Endothelial cell of umbilical vein (primary cell): ENCODE measurements around the gene ZC3HAV1. TPM values are rescaled to one million over a fixed set of nuclear protein-coding genes. Genes with fewer than 3 reads are reported as not detected.

Source experiments
- BruUV-seq: library from RNA; stranded (reverse); fragments of 400-500 nt; replicated peaks from 2 replicates; lab custom pipeline; 2021; lab: Mats Ljungman, UMichigan
- CTCF ChIA-PET: fragments of 300-600, 350-600 bp; sonication (Branson Sonifier 250); formaldehyde crosslinking; loops from one replicate; lab custom pipeline; 2021; ENCODE audit warnings: antibody characterized with exemption, inconsistent platforms; lab: Charles Lee
- POLR2A ChIA-PET: fragments of 300-600, 350-600 bp; sonication (Branson Sonifier 250); formaldehyde crosslinking; loops from one replicate; lab custom pipeline; 2021; ENCODE audit warnings: antibody characterized with exemption, inconsistent platforms; lab: Charles Lee
- DNase-seq: peaks from one replicate; pipeline ENCODE4 v3.0.0-alpha.2; 2011; ENCODE audit warnings: low read depth, low spot score
- FAIRE-seq: peaks from 2 replicates; lab custom pipeline; 2011; peaks lifted over from hg19 to GRCh38; lab: Jason Lieb, UNC
- H2AFZ ChIP-seq: 2 replicates; pipeline ENCODE4 v1.6.0; 2012; ENCODE audit warnings: low read depth, low read length, control low read depth, inconsistent platforms
- H3K27ac ChIP-seq: 2 replicates; pipeline ENCODE4 v1.5.1; 2011; ENCODE audit warnings: low read depth, mild to moderate bottlenecking, control low read depth, low read length, moderate library complexity; ENCODE audit not compliant: insufficient read depth
- H3K27me3 ChIP-seq, 2 experiments: 2 replicates each; pipeline versions ENCODE4 v1.6.0 to v1.6.1; 2011; ENCODE audit warnings: low read length in 2 of 2, mixed read lengths in 1 of 2; ENCODE audit not compliant: control insufficient read depth in 2 of 2, insufficient read depth in 2 of 2
- H3K36me3 ChIP-seq, 2 experiments: 2 replicates in 1 of 2; 3 replicates in 1 of 2; pipeline ENCODE4 v1.5.1; 2011; ENCODE audit warnings: low read length in 2 of 2, mild to moderate bottlenecking in 1 of 2, moderate library complexity in 1 of 2; ENCODE audit not compliant: control insufficient read depth in 2 of 2, insufficient read depth in 2 of 2; ENCODE audit errors: extremely low read depth in 1 of 2
- H3K4me1 ChIP-seq: 3 replicates; pipeline ENCODE4 v1.5.1; 2011; ENCODE audit warnings: mild to moderate bottlenecking, low read length; ENCODE audit not compliant: control insufficient read depth, insufficient read depth; ENCODE audit errors: extremely low read depth
- H3K4me2 ChIP-seq: 2 replicates; pipeline ENCODE4 v1.6.1; 2011; ENCODE audit warnings: low read length, control low read depth, mixed read lengths; ENCODE audit not compliant: insufficient read depth
- H3K4me3 ChIP-seq, 3 experiments: fragments of 200-600 bp in 1 of 3; sonication (generic), shearing (Covaris generic) in 1 of 3; replicated peaks in 1 of 3; 2 replicates each; pipeline ENCODE4 v1.5.1; 2011 to 2016; ENCODE audit warnings: control low read depth in 3 of 3, low read length in 3 of 3, mild to moderate bottlenecking in 2 of 3, inconsistent platforms in 1 of 3, low read depth in 1 of 3, moderate library complexity in 1 of 3; ENCODE audit not compliant: insufficient read depth in 1 of 3
- H3K79me2 ChIP-seq: 2 replicates; pipeline ENCODE4 v1.6.0; 2012; ENCODE audit warnings: low read length, inconsistent platforms; ENCODE audit not compliant: control insufficient read depth, insufficient read depth
- H3K9ac ChIP-seq: replicated peaks from 2 replicates; pipeline ENCODE3; 2011; ENCODE audit warnings: low read length, control low read depth; ENCODE audit not compliant: insufficient read depth; ENCODE audit errors: extremely low read depth
- H3K9me1 ChIP-seq: replicated peaks from 3 replicates; pipeline ENCODE4 v1.6.0; 2011; ENCODE audit warnings: mild to moderate bottlenecking, low read length; ENCODE audit not compliant: control insufficient read depth, insufficient read depth; ENCODE audit errors: extremely low read depth
- H3K9me3 ChIP-seq: replicated peaks from 2 replicates; pipeline ENCODE4 v1.5.1; 2012; ENCODE audit warnings: low read length, inconsistent platforms; ENCODE audit not compliant: control insufficient read depth, insufficient read depth
- H4K20me1 ChIP-seq: replicated peaks from 2 replicates; pipeline ENCODE3; 2011; ENCODE audit warnings: mild to moderate bottlenecking, low read length; ENCODE audit not compliant: control insufficient read depth, insufficient read depth; ENCODE audit errors: extremely low read depth
- EZH2 ChIP-seq: IDR thresholded peaks from 2 replicates; pipeline ENCODE4 v1.6.1; 2012; ENCODE audit warnings: borderline replicate concordance, low read depth, mild to moderate bottlenecking, moderate library complexity, low read length, inconsistent platforms; ENCODE audit not compliant: severe bottlenecking
- FOS ChIP-seq: IDR thresholded peaks from 2 replicates; pipeline ENCODE4 v1.6.1; 2011; ENCODE audit warnings: mild to moderate bottlenecking, low read length, moderate library complexity, borderline replicate concordance; ENCODE audit not compliant: insufficient read depth
- GATA2 ChIP-seq: IDR thresholded peaks from 2 replicates; pipeline ENCODE4 v1.7.0; 2011; ENCODE audit warnings: low read depth, mild to moderate bottlenecking, moderate library complexity, mixed read lengths, low read length; ENCODE audit not compliant: insufficient read length, insufficient read depth
- JUN ChIP-seq: IDR thresholded peaks from 2 replicates; pipeline ENCODE4 v1.6.1; 2011; ENCODE audit warnings: borderline replicate concordance, low read depth; ENCODE audit not compliant: insufficient read length, insufficient read depth
- MAX ChIP-seq: IDR thresholded peaks from 2 replicates; pipeline ENCODE4 v1.6.1; 2011; ENCODE audit not compliant: insufficient read depth, insufficient read length
- MYC ChIP-seq: IDR thresholded peaks from one replicate; pipeline ENCODE4 v1.6.1; 2011; ENCODE audit warnings: mild to moderate bottlenecking, low read depth, low read length
- POLR2A ChIP-seq: IDR thresholded peaks from 2 replicates; pipeline ENCODE4 v1.6.1; 2012; ENCODE audit warnings: low read depth, mild to moderate bottlenecking, control low read depth, low read length
- POLR2AphosphoS5 ChIP-seq: IDR thresholded peaks from 2 replicates; pipeline ENCODE4 v1.6.1; 2012; ENCODE audit warnings: low read depth, mild to moderate bottlenecking, control low read depth, low read length, moderate library complexity; ENCODE audit not compliant: insufficient read depth
- dilution Hi-C: fragments of 300-500 bp; cut with MboI; formaldehyde crosslinking; loops from one replicate; pipeline ENCODE4 v1.15.0; 2019; ENCODE audit warnings: low sequenced_read_pairs; ENCODE audit not compliant: extremely low pct_ligation_motif_present
- intact Hi-C: fragments of 100-400 bp; cut with micrococcal nuclease; formaldehyde crosslinking; loops from one replicate; pipeline ENCODE4 v1.10.0; 2022
- polyA plus RNA-seq, 4 experiments: library from polyadenylated mRNA; depleted of rRNA in 3 of 4; stranded (reverse) in 3 of 4; unstranded in 1 of 4; fragments of >200 nt; gene quantifications; 2 replicates each; pipeline versions ENCODE4 v1.2.1 to v1.2.3, GENCODE V29; 2011 to 2012; ENCODE audit warnings: missing spikeins in 1 of 4
- total RNA-seq: library from RNA; stranded (reverse); gene quantifications from 2 replicates; pipeline ENCODE4 v1.2.3, GENCODE V29; 2021
- TF ChIP-seq, protein P1 (sequence below), 2 donors: IDR thresholded peaks; 1 replicate in 1 of 2; 2 replicates in 1 of 2; pipeline ENCODE4 v1.5.1; 2011; ENCODE audit warnings: low read length in 2 of 2, mild to moderate bottlenecking in 2 of 2, moderate library complexity in 2 of 2, control low read depth in 1 of 2, inconsistent platforms in 1 of 2, low read depth in 1 of 2; ENCODE audit not compliant: insufficient read depth in 1 of 2; ENCODE audit errors: extremely low read depth in 1 of 2

The ZC3HAV1 gene
- total and polyA plus RNA-seq, 2 donors (not counting 3 experiments of a cell fraction or from before 2014, with no cell fraction given), result 17.1 to 37.7 TPM

- H3K36me3 ChIP-seq, result no peaks in the 10 kb centered on the region
- CTCF ChIA-PET, result interaction anchor here (0.6 to 1.9 kb wide), 3 partner anchors 25 to 1464 kb away, joined by 3 to 5 read pairs (median 4); no protein-coding TSS in a partner anchor
- H3K4me1 ChIP-seq, result peaks cover 16% of the 10 kb centered on the region
- H3K9ac ChIP-seq, result no peak overlapping the region
- TF ChIP-seq MYC (no peak), MAX (no peak), FOS (no peak), GATA2 (no peak), EZH2 (no peak), POLR2A (no peak)
- H3K9me1 ChIP-seq, result no peaks in the 10 kb centered on the region
- no peaks in the 10 kb centered on the region for H3K79me2 ChIP-seq
- H3K4me2 ChIP-seq, result no peak overlapping the region
- no peak overlapping the region for H3K27ac ChIP-seq
- POLR2A ChIA-PET, result no interaction called here
- intact Hi-C loops (no loop called here), dilution Hi-C loops (no loop called here)
- H3K4me3 ChIP-seq, result no peak overlapping the region
- H4K20me1 ChIP-seq, result no peaks in the 10 kb centered on the region
- H3K9me3 ChIP-seq, result no peaks in the 10 kb centered on the region
- H2AFZ ChIP-seq, result no peak overlapping the region
- FAIRE-seq (no peak), DNase-seq (no peak)
- BruUV-seq, result no TSS peak
- no peaks in the 10 kb centered on the region for H3K27me3 ChIP-seq
These were observed 7.5 kb upstream of the ZC3HAV1 start for GRCh38 chr7:139116999-139117398.

GRCh38 chr7:139115104-139115503 is 5.6 kb upstream of the ZC3HAV1 start:
- no TSS peak for BruUV-seq
- no peaks in the 10 kb centered on the region for H3K79me2 ChIP-seq
- H3K9me1 ChIP-seq, result no peaks in the 10 kb centered on the region
- H3K9ac ChIP-seq, result no peak overlapping the region
- no peak for FAIRE-seq
- no peak overlapping the region for H3K4me2 ChIP-seq
- H3K27me3 ChIP-seq, result no peaks in the 10 kb centered on the region
- no peak for DNase-seq
- H4K20me1 ChIP-seq, result no peaks in the 10 kb centered on the region
- peaks cover 17% of the 10 kb centered on the region for H3K4me1 ChIP-seq
- no peak overlapping the region for H3K4me3 ChIP-seq
- ChIA-PET POLR2A (no interaction called here), CTCF (interaction anchor here (0.8 to 1.8 kb wide), 3 partner anchors 13 to 40 kb away, joined by 4 read pairs; a partner anchor contains a TSS)
- H3K36me3 ChIP-seq, result no peaks in the 10 kb centered on the region
- TF ChIP-seq POLR2A, result no peak
- TF ChIP-seq JUN, result no peak
- no peak for TF ChIP-seq POLR2AphosphoS5
- no peak for TF ChIP-seq MYC
- TF ChIP-seq, protein P1, sequence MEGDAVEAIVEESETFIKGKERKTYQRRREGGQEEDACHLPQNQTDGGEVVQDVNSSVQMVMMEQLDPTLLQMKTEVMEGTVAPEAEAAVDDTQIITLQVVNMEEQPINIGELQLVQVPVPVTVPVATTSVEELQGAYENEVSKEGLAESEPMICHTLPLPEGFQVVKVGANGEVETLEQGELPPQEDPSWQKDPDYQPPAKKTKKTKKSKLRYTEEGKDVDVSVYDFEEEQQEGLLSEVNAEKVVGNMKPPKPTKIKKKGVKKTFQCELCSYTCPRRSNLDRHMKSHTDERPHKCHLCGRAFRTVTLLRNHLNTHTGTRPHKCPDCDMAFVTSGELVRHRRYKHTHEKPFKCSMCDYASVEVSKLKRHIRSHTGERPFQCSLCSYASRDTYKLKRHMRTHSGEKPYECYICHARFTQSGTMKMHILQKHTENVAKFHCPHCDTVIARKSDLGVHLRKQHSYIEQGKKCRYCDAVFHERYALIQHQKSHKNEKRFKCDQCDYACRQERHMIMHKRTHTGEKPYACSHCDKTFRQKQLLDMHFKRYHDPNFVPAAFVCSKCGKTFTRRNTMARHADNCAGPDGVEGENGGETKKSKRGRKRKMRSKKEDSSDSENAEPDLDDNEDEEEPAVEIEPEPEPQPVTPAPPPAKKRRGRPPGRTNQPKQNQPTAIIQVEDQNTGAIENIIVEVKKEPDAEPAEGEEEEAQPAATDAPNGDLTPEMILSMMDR (IDR thresholded peaks at IDR 0.05; ENCODE audit: extremely low read depth in 1 of 2, insufficient read depth in 1 of 2, low read depth in 1 of 2, low read length in 2 of 2), result no peak
- TF ChIP-seq EZH2, result no peak
- TF ChIP-seq MAX, result no peak
- TF ChIP-seq FOS, result no peak
- TF ChIP-seq GATA2, result no peak
- no peak overlapping the region for H3K27ac ChIP-seq
- H3K9me3 ChIP-seq, result no peaks in the 10 kb centered on the region
- dilution Hi-C loops (no loop called here), intact Hi-C loops (no loop called here)
- H2AFZ ChIP-seq, result no peak overlapping the region
